HFFc6 (cell line): Measurements from ENCODE around the gene TP53BP1. TPM values are rescaled to one million over a fixed set of nuclear protein-coding genes. Genes with fewer than 3 reads are reported as not detected.

ENCODE experiments used
- DNase-seq: peaks from one replicate; pipeline ENCODE4 v3.0.0-alpha.2; 2018
- H3K27ac Mint-ChIP-seq: 2 replicates; pipeline ENCODE4 v1.8.0; 2020; ENCODE audit warnings: mild to moderate bottlenecking, mixed read lengths
- H3K27me3 Mint-ChIP-seq: 2 replicates; pipeline ENCODE4 v1.8.0; 2021; ENCODE audit warnings: mild to moderate bottlenecking, moderate library complexity, mixed read lengths; ENCODE audit not compliant: insufficient read depth
- H3K36me3 Mint-ChIP-seq: 2 replicates; pipeline ENCODE4 v1.8.0; 2021; ENCODE audit warnings: low read depth, mixed read lengths
- H3K4me1 Mint-ChIP-seq: 2 replicates; pipeline ENCODE4 v1.8.0; 2020; ENCODE audit warnings: low read depth, mixed read lengths
- H3K4me3 Mint-ChIP-seq: 2 replicates; pipeline ENCODE4 v1.8.0; 2020; ENCODE audit warnings: mild to moderate bottlenecking, moderate library complexity, mixed read lengths
- H3K9me3 Mint-ChIP-seq: 2 replicates; pipeline ENCODE4 v1.8.0; 2020; ENCODE audit warnings: mild to moderate bottlenecking, mixed read lengths
- total RNA-seq, 6 experiments: library from RNA; stranded (reverse); fragmentation: NEBNext Ultra II Directional; extraction: Animal tissue kit (Norgen Biotek cat#: 25700); gene quantifications; 2 replicates in 1 of 6; 3 replicates in 5 of 6; pipeline ENCODE4 v1.2.3, GENCODE V29; 2021
- TF ChIP-seq, protein P1 (sequence below): fragments of 200-600 bp; sonication (generic); IDR thresholded peaks from 2 replicates; pipeline ENCODE4 v1.5.0; 2021; ENCODE audit warnings: antibody characterized with exemption, mild to moderate bottlenecking

Gene TP53BP1
- total RNA-seq, 6 experiments from 2014 or later, result 44.7 to 49.5 (median 46.4) TPM

DNA sequence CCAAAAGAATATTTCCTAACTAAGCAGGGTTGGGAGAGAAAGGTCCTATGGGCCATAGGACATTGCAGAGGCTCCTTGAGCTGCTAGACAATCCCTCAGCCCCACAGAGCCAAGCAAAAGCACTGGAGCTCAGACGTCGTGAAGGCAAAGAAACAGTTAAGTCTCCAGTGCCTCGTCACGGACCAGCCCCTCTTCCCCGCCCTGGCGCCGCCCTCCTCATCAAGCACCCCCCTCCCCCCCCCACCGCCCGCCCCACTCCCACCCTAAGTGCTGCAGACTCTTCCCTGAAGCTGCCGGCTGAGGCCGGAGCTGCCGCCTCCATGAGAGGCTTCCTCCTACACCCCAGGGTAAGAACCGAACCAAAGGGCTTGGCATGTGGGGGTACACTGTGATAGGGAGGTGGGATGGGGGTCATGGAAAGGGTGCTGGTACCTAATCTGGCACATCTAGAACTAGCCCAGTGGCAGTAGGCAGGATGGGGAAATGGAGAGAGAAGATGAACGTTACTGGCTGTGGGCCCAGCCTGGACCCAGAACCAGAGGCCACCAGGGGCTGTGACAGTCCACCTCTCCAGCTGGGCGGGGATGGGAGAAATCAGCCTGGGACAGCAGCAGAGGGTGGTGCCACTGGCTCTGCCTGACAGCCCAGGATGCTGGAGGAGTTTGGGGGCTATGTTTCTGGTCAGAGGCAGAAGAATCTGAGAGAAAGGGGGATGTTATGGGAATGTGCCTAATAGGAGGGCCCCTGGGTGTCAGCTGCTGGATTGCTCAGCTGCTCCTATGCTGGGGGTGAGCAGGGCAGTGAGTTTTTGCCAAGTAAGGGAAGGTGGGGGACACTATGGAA is 24.6 kb upstream of the TP53BP1 start, which contains the start of gene MAP1A:
Gene MAP1A (plus strand): TSS at position 255 of the 843 bp plus-strand sequence. CDS start 3,866 bp downstream, outside the sequence.
- Mint-ChIP-seq H3K4me1 (peaks cover 62% of the 10 kb centered on the region), H3K36me3 (peaks cover 22% of the 10 kb centered on the region), H3K4me3 (peak within 1 kb of the TSS; percentile 99), H3K9me3 (no peaks in the 10 kb centered on the region), H3K27ac (peak within 1 kb of the TSS; percentile 90), H3K27me3 (peaks cover 2% of the 10 kb centered on the region)
- DNase-seq, result peak; percentile 55
- TF ChIP-seq, protein P1, sequence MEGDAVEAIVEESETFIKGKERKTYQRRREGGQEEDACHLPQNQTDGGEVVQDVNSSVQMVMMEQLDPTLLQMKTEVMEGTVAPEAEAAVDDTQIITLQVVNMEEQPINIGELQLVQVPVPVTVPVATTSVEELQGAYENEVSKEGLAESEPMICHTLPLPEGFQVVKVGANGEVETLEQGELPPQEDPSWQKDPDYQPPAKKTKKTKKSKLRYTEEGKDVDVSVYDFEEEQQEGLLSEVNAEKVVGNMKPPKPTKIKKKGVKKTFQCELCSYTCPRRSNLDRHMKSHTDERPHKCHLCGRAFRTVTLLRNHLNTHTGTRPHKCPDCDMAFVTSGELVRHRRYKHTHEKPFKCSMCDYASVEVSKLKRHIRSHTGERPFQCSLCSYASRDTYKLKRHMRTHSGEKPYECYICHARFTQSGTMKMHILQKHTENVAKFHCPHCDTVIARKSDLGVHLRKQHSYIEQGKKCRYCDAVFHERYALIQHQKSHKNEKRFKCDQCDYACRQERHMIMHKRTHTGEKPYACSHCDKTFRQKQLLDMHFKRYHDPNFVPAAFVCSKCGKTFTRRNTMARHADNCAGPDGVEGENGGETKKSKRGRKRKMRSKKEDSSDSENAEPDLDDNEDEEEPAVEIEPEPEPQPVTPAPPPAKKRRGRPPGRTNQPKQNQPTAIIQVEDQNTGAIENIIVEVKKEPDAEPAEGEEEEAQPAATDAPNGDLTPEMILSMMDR, result no peak

DNA sequence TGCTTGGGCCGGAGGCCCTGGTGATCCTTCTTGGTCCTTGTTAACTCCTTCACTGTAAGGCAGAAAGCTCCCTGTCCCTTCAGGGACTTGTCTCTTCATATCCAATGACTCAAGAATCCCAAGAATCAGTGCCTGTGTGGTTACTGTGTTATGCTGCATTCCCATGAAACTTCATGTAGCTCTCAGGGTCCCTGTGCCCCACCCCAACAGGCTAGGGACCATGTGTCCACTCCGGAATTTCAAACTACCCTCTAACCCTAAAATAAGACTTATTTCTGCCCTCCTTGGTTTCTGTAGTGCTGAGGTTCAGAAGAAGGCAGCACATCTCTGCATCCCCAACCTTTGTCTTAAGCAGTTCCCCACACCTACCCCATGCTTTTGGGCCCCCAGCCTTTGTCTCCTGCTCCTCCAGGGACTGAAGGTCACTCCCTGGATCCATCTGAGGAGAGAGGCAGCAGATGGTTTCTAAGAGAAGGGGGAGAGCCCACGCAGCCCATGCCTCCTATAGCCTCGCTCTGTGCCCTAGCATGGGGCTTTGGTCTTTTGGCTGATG is 23.9 kb upstream of the TP53BP1 start:
- H3K36me3 Mint-ChIP-seq, result peaks cover 15% of the 10 kb centered on the region; the same call in 1 of the 2 replicates
- peak; percentile 47 for DNase-seq
- TF ChIP-seq, protein P1, result no peak
- peak overlapping the region; percentile 99 for H3K4me3 Mint-ChIP-seq
- H3K9me3 Mint-ChIP-seq, result no peaks in the 10 kb centered on the region
- H3K27me3 Mint-ChIP-seq, result peaks cover 2% of the 10 kb centered on the region
- peaks cover 69% of the 10 kb centered on the region for H3K4me1 Mint-ChIP-seq
- peak overlapping the region; percentile 90 for H3K27ac Mint-ChIP-seq

DNA sequence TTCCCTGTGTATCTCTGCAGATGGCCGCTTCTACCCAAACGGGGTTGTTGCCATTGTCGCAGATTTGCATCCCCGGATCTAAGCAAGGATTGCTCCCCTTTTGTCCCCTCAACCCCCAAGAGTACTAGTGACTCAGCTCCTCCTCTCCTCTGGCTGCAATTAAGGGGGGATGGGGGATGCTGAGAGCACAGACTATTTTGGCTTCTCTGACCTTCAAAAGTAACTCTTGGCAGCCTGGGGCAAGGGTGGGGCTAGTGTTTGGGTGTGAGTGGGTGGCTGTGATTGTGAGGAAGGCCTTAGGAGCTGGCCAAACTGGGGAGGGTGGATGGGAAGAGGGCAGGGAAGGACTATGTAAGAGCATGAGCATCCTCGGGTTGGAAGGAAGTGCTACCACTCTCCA is 23.2 kb upstream of the TP53BP1 start:
- Mint-ChIP-seq H3K27me3 (peaks cover 2% of the 10 kb centered on the region), H3K4me3 (peak overlapping the region; percentile 99), H3K27ac (peak overlapping the region; percentile 90), H3K36me3 (peaks cover 10% of the 10 kb centered on the region; the same call in 1 of the 2 replicates), H3K9me3 (no peaks in the 10 kb centered on the region), H3K4me1 (peaks cover 76% of the 10 kb centered on the region)
- TF ChIP-seq, protein P1, result no peak
- peak; percentile 33 for DNase-seq

DNA sequence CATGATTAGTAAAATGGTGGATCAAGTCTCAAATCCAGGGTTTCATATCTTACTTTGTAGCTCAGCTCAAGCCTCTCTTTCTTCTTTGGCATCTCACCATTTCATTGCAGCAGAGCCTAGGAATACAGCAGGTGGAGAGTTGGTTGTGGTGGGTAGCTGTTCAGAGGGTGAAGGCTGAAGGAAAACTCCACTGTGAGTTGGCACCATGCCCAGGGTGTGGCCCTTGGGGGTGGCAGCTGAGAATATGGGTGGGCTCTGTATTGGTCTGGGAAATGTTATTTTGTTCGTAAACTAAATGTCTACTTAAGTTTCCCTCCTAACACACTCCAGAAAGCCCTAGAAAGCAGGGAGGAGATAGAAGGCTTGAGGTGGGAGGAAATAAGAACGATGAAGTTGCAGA is 22.8 kb upstream of the TP53BP1 start:
- no peak for DNase-seq
- Mint-ChIP-seq H3K27me3 (peaks cover 2% of the 10 kb centered on the region), H3K27ac (peak overlapping the region; percentile 90), H3K9me3 (no peaks in the 10 kb centered on the region), H3K4me3 (peak overlapping the region; percentile 99), H3K4me1 (peaks cover 79% of the 10 kb centered on the region), H3K36me3 (peaks cover 8% of the 10 kb centered on the region; the same call in 1 of the 2 replicates)
- TF ChIP-seq, protein P1, result no peak

DNA sequence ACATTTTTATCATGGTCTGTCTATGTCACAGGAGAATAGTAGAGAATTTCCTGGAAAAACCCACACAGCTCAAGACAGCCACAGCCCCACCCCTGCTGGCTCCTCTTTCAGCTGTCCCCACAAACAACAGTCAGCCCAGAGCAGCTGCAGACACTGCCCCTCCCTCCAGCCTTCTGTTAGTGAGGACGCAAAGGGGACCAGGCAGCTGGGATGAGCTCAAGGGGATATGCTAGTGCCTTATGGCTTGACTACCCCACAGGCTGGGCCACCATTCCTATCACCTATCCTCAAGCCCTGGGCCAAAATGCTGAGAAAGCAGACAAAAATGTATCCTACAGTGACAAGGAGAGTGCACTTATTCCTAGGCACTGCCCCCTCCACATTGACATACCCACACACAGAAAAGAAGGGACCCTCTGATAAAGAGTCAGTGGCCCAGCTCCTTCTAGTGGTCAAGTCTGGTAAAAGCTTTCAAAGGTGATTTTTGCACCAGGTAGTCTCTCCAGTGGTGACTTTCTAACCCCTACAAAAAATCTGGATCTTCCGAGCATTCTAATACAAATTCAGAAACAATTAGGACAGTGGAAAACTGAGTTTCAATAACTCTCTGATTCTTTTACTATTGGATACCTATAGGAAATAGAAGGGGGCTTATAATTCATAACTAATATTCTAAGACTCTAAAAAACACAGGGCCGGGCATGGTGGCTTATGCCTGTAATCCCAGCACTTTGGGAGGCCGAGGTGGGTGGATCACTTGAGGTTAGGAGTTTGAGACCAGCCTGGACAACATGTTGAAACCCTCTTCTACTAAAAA is 21.5 kb upstream of the TP53BP1 start:
- H3K27me3 Mint-ChIP-seq, result peaks cover 2% of the 10 kb centered on the region
- H3K4me3 Mint-ChIP-seq, result no peak overlapping the region
- peaks cover 4% of the 10 kb centered on the region; the same call in 1 of the 2 replicates for H3K36me3 Mint-ChIP-seq
- peak overlapping the region; percentile 82 for H3K27ac Mint-ChIP-seq
- no peak for DNase-seq
- H3K4me1 Mint-ChIP-seq, result peaks cover 84% of the 10 kb centered on the region
- TF ChIP-seq, protein P1, result peak; percentile 79
- no peaks in the 10 kb centered on the region for H3K9me3 Mint-ChIP-seq
